ENCODE measurements around the gene MED29.
A peak's percentile ranks its signal among the peaks of the same experiment; 100 is the strongest.

DNA sequence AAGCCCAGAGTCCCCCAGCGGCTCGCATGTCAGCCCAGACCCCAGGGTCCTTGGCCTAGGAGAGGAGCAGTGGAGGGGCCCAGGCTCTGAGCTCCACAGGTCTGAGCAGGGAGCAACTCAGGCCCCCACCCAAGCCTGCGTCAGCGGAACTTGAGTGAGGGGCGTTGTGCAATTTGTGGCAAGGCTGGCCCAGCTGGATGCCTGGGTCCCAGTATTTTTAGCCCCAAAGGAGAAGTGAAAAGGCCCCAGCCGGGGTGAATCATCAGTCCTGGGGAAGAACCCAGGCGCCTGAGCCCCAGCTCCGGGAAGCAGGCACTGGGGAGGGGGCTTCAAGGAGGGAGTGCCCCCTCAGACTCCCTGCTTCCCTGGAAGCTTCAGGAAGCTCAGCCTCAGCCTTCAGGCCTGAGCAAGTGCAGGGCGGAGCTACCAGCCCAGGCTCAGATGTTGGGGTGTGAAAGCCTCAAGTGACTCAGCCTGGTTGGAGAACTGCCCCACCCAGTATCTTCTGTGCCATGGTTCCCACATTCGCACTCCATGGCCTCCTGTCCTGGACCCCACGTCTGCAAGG, 7.2 kb downstream of the MED29 start:
- TF ChIP-seq POLR2A (IDR thresholded peaks at IDR 0.05; ENCODE audit: low read length) = peak; percentile 51
- TF ChIP-seq GATA1 (IDR thresholded peaks at IDR 0.05; ENCODE audit: low read depth, low read length) = no peak

Data from erythroblast (primary cell).